ENCODE measurements around the gene RNF31.
A peak's percentile ranks its signal among the peaks of the same experiment; 100 is the strongest.

DNA sequence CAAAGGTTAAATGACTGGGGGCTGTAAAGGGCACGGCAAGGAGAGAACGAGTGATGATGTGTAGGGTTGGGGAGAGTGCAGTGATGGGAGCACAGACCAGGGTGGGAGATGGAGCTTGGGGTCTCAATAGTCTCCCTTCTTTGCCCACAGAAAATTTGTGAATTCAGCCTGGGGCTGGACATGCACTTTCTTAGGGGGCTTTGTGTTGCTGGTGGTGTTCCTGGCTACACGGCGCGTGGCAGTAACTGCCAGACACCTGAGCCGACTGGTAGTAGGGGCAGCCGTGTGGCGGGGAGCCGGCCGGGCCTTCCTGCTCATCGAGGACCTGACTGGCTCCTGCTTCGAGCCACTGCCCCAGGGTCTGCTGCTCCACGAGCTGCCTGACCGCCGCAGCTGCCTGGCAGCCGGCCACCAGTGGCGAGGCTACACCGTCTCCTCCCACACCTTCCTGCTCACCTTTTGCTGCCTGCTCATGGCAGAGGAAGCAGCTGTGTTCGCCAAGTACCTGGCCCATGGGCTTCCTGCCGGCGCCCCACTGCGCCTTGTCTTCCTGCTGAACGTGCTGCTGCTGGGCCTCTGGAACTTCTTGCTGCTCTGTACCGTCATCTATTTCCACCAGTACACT is 15.1 kb upstream of the RNF31 start:
- TF ChIP-seq POLR2AphosphoS5 (IDR thresholded peaks at IDR 0.05) (peak in 1 of 3 donors; percentile 50), CTCF (IDR thresholded peaks at IDR 0.05) (no peak), POLR2A (IDR thresholded peaks at IDR 0.05) (no peak), EP300 (IDR thresholded peaks at IDR 0.05) (no peak)
